Tongue (tissue), 2 donors: ENCODE results near the gene RASSF5. TPM values are rescaled to one million over a fixed set of nuclear protein-coding genes. Genes with fewer than 3 reads are reported as not detected.

Experiments used
- DNase-seq: peaks from one replicate; pipeline ENCODE4 v3.0.0-alpha.2; 2015
- total RNA-seq: library from RNA; depleted of rRNA; stranded (reverse); fragments of >200 nt; gene quantifications from one replicate; pipeline ENCODE4 v1.2.3, GENCODE V29; 2014

Gene RASSF5, protein sequence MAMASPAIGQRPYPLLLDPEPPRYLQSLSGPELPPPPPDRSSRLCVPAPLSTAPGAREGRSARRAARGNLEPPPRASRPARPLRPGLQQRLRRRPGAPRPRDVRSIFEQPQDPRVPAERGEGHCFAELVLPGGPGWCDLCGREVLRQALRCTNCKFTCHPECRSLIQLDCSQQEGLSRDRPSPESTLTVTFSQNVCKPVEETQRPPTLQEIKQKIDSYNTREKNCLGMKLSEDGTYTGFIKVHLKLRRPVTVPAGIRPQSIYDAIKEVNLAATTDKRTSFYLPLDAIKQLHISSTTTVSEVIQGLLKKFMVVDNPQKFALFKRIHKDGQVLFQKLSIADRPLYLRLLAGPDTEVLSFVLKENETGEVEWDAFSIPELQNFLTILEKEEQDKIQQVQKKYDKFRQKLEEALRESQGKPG
- 12.8 TPM for total RNA-seq

DNA sequence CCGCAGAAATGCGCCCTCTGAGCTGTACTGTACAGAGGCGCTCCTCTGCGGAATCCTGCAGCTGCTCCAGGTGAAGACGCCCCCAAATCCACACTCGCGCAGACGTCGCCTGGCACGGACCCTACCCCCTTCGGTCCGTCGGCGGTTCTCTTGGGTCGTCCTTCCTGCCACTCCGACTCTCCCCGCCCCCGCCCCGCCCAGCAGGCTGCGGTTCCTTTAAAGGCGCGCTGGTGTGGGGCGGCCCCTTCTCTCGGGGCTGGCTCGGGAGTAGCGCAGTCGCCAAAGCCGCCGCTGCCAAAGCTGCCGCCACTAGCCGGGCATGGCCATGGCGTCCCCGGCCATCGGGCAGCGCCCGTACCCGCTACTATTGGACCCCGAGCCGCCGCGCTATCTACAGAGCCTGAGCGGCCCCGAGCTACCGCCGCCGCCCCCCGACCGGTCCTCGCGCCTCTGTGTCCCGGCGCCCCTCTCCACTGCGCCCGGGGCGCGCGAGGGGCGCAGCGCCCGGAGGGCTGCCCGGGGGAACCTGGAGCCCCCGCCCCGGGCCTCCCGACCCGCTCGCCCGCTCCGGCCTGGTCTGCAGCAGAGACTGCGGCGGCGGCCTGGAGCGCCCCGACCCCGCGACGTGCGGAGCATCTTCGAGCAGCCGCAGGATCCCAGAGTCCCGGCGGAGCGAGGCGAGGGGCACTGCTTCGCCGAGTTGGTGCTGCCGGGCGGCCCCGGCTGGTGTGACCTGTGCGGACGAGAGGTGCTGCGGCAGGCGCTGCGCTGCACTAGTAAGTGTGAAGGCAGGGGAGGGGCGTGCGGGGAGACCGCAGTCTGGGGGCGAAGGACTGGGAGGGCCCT lies at the start of gene RASSF5:
RASSF5 (plus strand) TSS at position 248 of the 846 bp plus-strand sequence; CDS start at position 320, 72 bp downstream.
- DNase-seq: peak; percentile 68

DNA sequence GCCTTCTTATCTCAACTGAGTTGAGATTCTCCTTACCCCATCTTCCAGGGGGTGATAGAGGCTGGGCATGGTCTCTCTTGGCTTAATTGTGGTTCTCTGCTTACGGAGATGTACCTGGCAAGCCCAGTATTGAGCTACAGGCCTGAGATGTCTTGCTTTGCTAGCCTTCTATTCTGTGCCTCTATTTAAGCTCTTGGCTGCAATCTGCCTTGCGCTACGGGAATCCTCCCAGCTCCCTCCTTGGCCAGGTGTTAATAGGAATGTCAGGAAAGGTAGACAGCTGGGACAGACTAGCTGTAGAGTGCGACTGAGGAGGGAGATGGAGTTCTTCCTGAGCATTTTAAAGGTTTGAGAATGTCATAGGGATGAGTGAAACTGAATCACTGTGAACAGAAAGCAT lies 47.6 kb upstream of the RASSF5 start:
- DNase-seq: no peak

DNA sequence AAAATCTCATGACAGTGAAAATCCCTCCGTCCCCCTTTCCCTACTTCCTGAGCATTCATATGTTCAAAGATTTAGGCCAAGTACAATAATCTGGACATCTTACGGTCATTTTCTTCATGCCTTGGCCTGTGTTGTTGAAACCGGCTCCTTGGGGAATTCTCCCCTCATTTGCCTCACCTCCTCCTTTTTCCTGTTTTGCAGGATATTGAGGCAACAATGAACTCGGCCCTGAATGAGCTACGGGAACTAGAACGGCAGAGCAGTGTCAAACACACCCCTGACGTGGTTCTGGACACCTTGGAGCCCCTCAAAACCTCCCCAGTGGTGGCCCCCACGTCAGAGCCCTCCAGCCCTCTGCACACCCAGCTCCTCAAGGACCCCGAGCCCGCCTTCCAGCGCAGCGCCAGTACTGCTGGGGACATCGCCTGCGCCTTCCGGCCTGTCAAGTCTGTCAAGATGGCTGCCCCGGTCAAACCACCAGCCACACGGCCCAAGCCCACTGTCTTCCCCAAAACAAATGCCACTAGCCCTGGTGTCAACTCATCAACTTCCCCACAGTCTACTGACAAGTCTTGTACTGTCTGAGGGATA lies 46.4 kb upstream of the RASSF5 start:
- DNase-seq: no peak

DNA sequence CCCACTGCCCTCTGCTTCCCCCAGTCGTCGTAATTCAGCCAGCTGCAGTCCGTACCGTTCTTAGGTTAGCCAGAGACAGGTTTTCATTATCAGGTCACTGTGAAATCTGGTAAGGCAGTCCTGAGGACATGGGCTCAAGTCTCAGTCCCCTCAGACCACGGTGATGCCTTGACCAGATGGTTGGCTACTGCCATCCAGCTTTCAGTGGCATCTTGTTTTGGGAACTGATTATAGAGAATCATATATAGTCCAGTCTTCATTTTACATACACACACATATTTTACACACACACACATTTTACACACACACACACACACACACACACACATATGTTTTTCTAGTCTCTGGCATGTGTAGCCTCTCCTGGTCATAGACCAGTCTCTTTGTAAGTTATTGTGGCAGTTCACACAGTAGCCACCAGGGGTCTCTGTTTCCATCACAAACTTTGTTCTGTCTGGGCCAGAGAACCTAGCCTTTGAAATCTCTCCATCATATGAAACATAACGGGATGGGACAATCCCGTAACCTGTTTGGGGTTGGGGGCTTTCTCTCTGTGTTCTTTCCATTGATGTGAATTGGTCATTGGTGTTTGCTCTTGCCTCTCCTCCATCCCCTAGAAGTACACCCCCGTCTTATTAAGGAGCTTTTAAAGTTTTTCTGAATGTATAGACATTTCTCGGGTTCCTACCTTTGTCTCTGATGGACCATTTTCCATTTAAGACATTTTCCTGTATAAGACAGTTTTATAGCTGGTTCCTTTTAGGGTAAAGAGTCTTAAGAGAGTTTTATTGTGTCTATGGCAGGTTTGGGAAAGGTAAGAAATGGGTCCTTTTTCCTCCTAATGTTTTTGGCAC lies 45.5 kb upstream of the RASSF5 start:
- peak; percentile 91 for DNase-seq

DNA sequence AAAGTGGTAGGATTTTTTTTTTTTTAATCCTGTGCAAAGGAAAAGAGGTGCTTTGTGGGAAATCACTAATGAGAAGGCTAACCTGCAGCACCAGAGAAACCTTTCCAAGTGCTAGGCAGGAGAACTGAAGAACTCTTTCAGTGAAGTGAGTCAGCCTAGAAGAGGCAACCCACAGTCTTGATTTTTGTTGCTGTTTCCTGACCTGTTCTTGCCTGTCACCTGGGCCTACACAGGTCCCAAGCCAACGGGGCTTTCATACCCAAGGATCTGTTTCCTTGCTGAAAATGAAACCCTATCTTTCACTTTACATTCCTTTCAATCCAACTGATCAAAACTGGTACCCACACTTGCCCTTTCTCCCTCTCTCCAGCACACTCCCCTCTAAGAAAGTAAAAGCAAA lies 44.2 kb upstream of the RASSF5 start:
- no peak for DNase-seq

DNA sequence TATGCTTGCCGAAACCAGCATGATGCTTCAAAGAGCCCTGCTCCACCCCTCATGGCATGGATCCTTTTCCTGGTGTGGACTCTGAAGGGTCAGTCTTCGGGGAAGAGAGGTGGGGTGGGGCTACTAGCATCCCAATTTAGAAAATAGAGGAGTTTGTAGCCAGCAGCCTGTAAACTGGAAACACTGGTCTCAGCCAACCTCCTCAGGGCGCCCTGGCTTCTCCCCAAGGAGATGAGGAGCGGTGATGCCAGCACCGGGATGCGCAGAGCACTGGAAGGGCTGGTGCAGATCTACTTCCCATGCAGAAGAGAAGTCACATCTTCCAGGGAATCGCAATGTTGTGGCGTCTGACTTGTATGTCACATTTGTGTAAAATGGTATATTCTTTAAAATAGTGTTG lies 43.4 kb upstream of the RASSF5 start:
- no peak for DNase-seq

DNA sequence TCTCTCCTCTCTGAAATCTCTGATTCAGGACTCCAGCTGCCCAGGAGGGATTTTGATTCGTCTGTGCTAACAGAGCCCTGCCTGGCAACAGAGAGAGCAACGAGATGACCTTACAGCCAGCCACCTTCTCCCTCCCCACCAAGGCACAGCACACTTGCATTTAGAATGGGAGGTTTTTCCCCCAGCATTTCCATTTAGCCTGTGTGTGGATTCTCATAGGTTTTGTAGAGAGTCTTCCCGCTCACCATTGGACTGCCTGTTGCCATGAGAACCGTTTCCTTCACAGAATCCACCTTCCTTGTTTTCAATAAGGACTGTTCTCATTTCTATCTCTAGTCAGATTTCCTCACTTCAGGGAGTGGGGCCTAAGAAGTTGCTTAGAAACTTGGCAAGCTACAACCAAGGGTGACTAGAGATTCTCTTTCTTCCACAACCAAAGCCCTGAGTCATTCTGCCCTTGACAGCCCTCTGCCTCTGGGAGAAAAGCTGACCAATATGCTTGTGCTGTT lies 42.8 kb upstream of the RASSF5 start:
- DNase-seq: no peak

DNA sequence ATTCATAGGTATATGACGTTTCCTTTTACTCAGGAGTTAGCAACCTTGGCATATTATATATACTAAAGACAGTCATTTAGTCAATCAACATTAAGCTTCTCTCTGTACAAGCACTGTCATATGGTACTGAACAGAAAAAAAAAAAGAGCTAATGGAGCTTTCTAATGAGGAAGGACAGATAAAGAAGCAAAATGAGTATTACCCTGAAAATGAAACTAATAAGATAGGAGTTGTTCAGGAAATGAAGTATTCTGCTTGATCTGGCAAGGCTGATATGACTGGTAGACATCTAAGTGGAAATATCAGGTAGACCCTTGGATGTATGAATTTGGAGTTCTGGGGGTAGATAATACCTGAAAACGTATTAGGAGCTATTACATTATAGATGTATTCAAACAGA lies 41.4 kb upstream of the RASSF5 start:
- DNase-seq: no peak

DNA sequence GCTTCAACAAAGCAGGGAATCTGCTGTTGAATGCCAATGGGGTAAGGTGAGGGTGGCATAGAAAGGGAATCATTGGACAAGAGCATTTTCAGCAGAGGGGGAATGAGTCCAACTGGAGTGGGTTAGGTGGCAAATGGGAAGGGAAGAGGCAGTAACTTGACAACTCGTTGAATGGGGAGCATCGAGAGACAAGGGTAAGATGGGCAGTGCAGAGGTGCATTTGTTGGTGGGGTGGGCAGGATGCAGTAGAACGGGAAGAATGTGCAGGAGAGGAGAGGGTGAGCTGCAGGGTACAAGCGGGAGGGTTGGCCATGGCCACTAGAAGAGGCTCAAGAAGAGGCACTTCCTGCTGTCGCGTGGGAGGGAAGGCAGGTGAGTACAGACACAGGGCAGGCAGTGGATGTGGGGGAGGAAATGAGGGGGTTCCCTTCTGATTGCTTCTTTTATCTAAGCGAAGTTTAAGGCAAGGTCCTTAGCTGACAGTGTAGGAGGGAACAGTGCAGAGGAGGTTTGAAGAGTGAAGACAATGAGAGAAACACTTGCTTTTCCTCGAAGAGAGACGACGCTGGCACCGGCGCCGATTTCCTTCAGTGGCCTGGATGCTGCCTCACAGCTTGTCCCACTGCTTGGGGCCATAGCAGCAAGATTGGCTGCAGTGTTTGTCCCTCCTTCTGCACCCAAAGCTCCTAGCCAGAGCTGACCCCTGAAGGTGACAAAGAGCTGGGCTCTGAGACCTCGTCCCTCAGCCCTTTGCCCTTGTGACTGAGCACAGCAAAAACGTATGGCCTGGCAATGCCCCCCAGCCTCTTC lies 40.3 kb upstream of the RASSF5 start:
- no peak for DNase-seq

DNA sequence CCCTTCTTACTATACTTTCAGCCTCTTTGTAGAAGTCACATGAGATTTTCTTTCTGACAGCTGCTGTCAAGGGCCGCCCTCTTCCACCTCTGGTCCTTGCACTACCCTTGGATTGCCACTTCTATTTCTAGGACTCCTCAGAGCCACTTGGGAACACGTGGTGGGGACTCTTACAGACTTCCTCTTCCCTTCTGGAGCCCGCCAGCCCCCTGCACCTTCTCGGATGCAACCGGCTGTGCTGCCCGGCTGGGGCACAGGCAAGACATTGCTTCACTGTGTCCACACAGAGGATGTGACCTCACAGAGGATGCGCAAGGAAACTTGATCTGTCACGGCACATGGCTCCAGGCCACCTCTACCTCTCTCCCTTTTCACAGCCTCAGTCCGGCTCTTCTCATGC lies 39.4 kb upstream of the RASSF5 start:
- peak; percentile 75 for DNase-seq

DNA sequence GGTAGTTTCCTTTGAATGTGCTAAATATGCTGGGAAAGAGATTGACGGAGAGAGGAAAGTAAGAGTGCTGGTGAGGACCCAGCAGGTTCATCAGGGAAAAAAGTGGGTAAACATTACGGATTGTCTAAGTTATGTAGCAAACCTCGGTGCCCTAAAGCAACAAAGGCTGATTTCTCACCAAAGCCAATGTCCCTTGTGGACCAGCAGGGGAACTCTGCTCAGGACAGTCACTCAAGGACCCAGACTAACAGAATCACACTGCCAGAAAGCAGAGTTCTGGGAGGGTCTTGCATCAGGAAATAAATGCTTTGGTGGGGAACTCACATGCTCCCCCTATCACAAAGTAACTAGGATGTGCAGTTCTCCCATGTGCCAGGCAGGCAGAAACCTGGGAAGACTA lies 38.8 kb upstream of the RASSF5 start:
- DNase-seq: no peak

DNA sequence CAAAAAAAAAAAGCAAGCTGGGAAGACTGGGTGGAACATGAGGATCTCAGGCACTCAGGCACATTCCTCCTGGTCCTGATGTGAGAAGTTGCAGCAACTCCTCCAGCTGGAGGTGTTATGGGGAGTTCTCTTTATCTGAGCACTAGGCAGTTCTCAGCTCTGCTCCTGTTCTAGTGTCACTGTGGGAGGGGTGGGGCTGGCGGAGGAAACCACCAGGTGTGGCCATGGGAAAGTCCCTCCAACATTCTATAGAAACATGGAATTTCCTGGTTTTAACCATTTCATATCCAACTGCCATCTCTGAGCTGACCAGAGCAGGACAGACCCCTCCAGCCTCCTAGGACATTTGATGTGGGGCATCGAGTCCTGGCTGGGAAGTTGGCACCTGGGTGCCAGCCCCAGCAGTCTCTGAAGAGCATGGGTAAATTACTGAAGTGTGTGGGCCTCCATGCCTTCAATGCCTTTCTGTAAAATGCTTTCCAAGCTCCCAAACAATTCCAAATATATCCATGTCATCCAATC lies 37.9 kb upstream of the RASSF5 start:
- no peak for DNase-seq

DNA sequence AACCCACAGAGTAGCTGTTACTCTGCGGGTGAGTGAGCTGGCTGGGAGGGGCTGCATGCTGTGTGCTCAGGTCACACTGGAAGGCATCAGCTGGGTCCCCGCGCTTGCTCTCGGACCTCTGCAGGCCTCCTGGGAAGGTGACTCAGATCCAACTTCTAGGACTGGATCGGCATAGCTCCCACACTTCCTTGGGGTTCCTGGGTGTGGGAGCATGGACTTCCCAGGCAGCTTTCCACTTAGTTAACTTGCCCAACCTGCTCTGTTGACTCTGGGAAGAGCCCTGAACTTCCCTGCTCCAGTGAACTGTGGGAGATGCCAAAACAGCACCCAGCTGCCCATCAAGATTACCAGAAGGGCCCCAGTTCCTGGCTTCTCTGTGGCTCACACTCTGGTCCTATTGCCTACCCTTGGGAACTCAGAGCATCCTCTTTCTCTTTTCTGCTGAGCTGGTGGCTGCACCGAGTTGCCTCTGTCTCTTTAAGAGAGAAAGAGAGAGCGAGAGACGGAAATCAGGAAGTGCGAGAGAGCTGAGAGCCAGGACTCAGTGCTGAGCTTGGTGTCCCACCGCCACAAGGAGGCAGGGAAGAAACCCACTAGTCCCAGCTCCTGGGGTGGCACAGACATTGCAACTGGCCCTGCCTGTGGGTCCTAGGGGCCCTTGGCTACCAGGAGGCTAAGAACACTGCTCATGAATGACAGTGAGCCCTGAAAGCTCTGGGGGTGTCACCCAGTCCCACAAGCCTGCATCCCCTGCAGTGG lies 37.2 kb upstream of the RASSF5 start, which contains the start of gene IKBKE:
IKBKE (plus strand) TSS at position 544 of the 759 bp plus-strand sequence. CDS start 2,752 bp downstream, outside the sequence.
- peak; percentile 69 for DNase-seq

DNA sequence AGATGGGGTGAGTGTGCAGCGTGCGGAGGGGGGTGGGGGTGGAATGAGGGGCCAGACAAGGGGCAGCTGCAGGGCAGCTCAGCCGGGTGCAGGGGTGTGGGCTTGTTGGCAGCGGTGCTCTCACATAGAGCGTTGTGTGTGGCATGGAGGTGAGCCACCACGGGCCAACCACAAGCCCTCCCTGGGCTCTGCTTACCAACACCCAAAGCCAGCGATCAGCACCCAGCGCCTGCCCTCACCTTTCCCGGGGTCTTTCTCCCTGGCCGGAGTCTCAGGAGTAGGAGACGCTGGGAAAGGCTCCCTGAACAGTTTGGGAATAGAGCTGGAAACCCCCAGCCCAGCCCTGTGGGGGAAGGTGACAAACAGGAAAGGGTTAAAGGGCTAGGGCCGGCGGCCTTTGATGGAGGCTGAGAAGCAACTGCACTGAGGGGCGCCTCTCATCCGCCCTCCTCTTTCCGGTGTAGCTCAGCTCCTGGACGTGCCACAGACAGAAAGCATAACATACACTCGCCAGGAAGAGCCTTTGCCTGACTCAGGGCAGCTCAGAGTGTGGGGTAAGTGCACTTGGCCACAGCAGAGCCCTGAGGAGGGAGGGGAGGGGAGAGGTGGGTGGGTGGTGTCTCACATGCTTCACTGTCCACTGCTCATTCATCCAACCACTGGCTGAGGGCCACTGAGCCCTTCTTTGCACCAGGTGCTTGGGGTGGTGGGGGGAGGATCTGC lies 36.5 kb upstream of the RASSF5 start:
- DNase-seq: peak; percentile 36

DNA sequence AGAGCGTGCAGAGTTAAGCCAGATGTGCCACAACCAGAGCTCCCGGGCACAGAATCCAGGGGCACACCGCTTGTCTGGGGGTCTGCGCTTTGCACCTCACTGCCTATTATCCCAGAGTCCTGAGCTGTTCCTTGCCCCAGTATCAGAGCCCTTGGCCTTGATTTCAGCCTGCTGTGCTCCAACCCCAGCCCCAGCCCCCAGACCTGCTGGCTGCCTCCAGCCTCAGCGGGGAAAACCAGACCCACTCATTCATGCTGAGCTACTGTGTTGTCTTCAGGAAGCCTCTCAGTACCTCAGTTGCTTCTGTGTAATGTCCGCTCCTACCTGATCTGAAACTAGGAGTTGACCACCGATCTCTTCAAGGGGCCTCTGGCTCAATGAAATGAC lies 35.9 kb upstream of the RASSF5 start:
- no peak for DNase-seq

DNA sequence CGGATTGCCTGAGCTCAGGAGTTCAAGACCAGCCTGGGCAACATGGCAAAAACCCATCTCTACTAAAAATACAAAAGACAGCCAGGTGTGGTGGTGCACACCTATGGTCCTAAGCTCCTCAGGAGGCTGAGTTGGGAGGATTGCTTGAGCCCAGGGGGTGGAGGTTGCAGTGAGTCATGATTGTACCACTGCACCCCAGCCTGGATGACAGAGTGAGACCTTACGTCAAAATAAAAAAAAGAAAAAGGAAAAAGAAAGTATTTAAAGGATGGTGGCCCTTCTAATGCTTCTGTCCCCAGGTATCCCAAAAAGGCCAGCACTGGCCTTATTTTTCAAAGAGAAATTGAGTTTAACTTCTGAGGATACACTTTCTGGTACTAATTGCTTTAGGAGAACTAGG lies 35.3 kb upstream of the RASSF5 start:
- no peak for DNase-seq

DNA sequence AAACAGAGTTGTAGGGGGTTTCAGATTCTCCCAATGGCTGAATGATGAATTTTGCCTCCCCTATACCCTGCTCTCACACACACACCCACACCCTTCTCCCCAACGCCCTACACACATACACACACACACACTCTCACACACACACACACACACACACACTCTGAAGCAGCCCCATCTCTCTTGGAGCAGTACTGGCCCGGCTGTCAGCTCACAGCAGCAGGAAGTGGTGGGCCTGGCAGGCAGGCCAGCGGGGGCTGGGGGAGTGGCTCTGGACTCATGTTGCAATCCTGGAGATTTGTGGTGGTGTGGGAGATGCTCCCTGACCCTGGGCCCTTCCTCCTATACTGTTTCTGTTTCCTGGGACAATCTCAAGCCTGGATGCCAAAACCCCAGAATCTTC lies 34.9 kb upstream of the RASSF5 start:
- DNase-seq: no peak

DNA sequence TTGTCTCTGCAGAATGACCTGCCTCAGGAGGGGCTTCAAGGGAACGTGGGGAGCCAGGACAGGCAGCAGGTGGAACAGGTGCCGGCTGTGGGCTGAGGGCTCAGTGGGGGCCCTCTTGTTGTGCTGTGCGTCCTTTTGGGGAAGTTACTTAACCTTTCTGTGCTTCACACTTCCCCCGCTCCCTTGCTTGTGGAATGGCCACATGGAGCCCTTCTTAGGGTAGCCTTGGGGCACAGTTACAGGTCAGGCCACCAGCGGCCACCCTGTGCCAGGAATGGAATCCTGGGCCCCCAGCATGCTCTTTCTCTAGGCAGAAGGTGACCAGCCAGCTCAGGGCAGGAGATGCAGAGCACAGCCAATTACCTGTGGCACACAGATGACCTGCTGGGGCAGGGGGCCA lies 34.4 kb upstream of the RASSF5 start:
- no peak for DNase-seq

DNA sequence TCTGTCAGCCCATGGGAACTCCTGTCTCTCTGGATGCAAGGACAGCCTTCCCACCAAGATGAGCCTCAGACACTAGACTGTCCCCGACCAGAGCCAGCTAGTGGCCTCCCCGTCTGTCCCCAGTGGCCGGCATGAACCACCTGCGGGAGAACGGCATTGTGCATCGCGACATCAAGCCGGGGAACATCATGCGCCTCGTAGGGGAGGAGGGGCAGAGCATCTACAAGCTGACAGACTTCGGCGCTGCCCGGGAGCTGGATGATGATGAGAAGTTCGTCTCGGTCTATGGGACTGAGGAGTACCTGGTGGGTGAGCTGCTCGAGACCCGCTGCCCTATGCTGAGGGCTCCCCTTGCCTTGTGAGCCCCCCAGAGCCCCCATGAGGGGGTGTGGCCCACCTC lies 31.3 kb upstream of the RASSF5 start:
- no peak for DNase-seq
